HG02759 (cell line): Measurements from ENCODE around the gene SGPL1.

Experiments used
- ATAC-seq: cut with Tn5 transposase; IDR thresholded peaks from one replicate; pipeline ENCODE4 v1.9.1; 2021; ENCODE audit warnings: mild to moderate bottlenecking, moderate library complexity; ENCODE audit not compliant: unreplicated experiment

Gene SGPL1

GRCh38 chr10:70779511-70780369 is 36.0 kb upstream of the SGPL1 start:
- ATAC-seq: no peak

GRCh38 chr10:70780370-70780760 is 35.4 kb upstream of the SGPL1 start:
- no peak for ATAC-seq

GRCh38 chr10:70780772-70781171 is 35.0 kb upstream of the SGPL1 start:
- no peak for ATAC-seq

GRCh38 chr10:70781461-70782051 is 34.2 kb upstream of the SGPL1 start:
- ATAC-seq: no peak

- ATAC-seq: no peak
Observed at GRCh38 chr10:70782086-70782745, 33.5 kb upstream of the SGPL1 start.

- no peak for ATAC-seq
Observed at GRCh38 chr10:70782746-70783680, 32.7 kb upstream of the SGPL1 start.

GRCh38 chr10:70784016-70784415 is 31.7 kb upstream of the SGPL1 start:
- ATAC-seq: no peak

- no peak for ATAC-seq
Observed at GRCh38 chr10:70784471-70784870, 31.3 kb upstream of the SGPL1 start.

GRCh38 chr10:70785190-70785589 is 30.6 kb upstream of the SGPL1 start, which contains the start of gene TBATA:
Gene TBATA (minus strand): TSS chr10:70785377. CDS start chr10:70783379, 1,998 bp downstream.
- no peak for ATAC-seq

- no peak for ATAC-seq
Observed at GRCh38 chr10:70786799-70787415, 28.8 kb upstream of the SGPL1 start.

GRCh38 chr10:70791386-70792039 is 24.2 kb upstream of the SGPL1 start:
- no peak for ATAC-seq

- ATAC-seq: no peak
Observed at GRCh38 chr10:70795613-70796012, 20.1 kb upstream of the SGPL1 start.

GRCh38 chr10:70797840-70798239 is 17.9 kb upstream of the SGPL1 start:
- ATAC-seq: no peak

- ATAC-seq: no peak
Observed at GRCh38 chr10:70799124-70799523, 16.6 kb upstream of the SGPL1 start.

- ATAC-seq: no peak
Observed at GRCh38 chr10:70801854-70802253, 13.9 kb upstream of the SGPL1 start.

- no peak for ATAC-seq
Observed at GRCh38 chr10:70803775-70804420, 11.8 kb upstream of the SGPL1 start.

GRCh38 chr10:70804421-70804808 is 11.3 kb upstream of the SGPL1 start:
- ATAC-seq: no peak

- ATAC-seq: no peak
Observed at GRCh38 chr10:70805619-70806215, 10.0 kb upstream of the SGPL1 start.

GRCh38 chr10:70806841-70807240 is 8.9 kb upstream of the SGPL1 start:
- ATAC-seq: no peak
